Activated effector memory CD4-positive, alpha-beta T cell treated with anti-CD3 and anti-CD28 coated beads, Interleukin-2, amount 50 U/mL, for 16 hours (primary cell): ENCODE results near the gene SLC6A13.
"Not testable (repeated sequence)": the region's sequence is repeated elsewhere in the genome, so short reads cannot be mapped to it uniquely, and the experiment has no call there.

ENCODE experiments used
- DNase-seq: peaks from one replicate; pipeline ENCODE4 v3.0.0-alpha.2; 2020

The SLC6A13 gene

DNA sequence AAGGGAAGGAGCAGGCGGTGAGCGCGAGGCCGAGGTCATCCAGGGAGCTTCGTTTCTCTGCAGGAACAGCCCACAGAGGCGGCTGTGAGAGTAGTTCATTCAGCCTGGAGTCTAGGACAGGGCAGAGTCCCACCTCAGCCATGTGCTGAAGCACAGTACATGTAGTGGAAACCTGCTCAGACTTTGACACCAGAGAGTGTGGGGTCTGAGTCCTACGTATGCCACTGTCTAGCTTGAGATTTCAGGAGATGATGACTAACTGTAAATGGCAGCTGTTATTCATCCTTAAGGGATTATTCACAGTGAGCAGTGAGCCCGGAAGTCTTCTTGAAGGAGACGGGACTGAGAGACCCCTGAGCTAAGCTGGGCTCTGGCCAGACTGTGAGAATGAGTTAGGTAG, 938 bp upstream of the SLC6A13 start:
- no peak for DNase-seq

DNA sequence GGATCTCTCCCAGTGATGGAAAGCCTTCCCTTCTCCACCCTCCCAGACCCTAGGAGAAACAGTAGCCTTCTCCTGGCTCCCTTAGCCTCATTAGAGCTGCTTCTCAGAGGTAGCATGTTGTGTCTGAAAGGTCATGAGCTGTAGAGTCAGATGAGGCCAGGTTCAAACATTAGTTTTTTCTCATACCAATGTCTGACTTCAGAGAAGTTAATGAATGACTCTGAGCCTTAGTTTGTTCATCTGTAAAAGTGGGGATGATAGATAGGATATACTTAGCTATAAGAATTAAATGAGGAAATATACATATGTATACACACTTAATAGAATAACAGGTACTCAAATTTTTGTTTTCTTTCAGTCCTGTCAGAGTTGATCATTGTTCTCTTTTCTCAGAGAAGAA, 523 bp downstream of the SLC6A13 start:
- no peak for DNase-seq

DNA sequence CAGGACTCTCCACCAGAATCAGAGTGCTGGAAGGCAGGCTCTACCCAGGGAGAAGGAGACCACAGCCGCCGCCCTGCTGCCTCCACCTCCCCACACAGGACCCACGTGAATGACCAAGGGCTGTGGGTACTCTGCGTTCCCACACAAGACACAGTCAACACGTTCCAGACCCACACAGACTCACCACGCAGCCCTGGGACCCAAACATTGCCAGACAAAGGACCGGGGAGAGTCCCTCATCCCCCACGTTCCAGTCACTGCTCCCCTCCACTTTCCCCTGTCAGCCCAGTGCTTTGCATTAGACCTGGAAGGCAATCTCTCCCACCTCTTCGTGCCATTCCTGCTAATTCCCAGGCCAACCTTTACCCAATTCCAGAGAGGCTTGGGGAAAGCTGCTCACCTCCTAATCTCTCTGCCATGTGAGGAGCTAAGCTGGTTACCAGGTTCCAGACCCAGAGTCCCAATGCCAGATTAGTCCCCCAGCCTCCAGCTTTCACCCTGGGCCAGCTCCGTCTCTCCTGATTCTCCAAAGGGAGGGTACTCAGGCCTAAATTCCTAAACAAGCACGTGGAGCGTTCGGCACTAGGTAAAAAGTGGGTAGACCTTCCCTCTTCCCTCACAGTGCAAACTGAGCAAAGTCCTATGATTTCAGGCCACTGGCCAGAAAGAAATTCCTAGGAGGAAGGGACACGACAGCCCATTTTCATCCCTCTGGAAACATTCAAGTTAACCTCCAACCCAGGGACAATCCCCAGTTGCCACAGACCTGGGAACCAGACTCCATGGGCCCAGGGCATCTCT, 4.9 kb downstream of the SLC6A13 start:
- DNase-seq, result no peak

DNA sequence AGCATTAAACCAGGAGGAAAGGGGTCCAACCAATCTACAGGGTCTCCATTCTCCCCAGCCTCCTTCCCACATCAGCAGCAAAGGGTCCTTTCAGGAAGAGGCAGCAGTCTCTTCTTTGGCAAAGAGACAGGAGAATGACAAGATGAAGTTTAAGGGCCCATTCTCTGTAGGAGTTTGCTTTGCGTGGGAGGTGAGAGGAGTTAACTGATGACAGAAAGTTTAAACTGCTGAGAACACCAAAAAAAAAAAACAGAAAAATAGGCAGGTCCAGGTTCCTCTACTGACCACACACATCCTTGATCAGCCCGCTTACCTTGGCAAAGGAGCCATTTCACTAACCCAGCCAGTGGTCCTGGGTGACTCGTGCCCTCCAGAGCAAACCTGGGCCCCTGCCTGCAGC, 5.7 kb downstream of the SLC6A13 start:
- no peak for DNase-seq

GRCh38 chr12:256225-256624, 6.4 kb downstream of the SLC6A13 start:
- DNase-seq, result no peak

- no peak for DNase-seq
These were observed 7.7 kb downstream of the SLC6A13 start for GRCh38 chr12:254912-255311.

DNA sequence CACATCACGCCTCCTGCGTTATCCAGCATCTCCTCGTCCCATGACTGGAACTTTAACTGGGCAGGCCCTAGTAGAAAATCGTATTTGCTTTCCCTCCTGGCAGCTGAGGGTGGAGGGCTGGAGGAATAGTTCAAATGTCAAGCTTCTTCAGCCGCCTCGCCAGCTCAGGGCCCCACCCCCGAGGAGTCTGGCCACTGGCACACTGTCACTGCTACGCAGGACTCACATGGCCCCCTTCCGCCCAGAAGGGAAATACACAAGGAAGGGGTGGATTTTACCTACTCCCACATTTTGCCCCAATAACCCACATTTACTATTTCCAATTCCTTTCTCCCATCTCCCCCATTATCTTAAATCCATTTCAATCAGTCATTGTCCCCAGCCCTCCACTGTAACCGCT, 8.6 kb downstream of the SLC6A13 start:
- no peak for DNase-seq

DNA sequence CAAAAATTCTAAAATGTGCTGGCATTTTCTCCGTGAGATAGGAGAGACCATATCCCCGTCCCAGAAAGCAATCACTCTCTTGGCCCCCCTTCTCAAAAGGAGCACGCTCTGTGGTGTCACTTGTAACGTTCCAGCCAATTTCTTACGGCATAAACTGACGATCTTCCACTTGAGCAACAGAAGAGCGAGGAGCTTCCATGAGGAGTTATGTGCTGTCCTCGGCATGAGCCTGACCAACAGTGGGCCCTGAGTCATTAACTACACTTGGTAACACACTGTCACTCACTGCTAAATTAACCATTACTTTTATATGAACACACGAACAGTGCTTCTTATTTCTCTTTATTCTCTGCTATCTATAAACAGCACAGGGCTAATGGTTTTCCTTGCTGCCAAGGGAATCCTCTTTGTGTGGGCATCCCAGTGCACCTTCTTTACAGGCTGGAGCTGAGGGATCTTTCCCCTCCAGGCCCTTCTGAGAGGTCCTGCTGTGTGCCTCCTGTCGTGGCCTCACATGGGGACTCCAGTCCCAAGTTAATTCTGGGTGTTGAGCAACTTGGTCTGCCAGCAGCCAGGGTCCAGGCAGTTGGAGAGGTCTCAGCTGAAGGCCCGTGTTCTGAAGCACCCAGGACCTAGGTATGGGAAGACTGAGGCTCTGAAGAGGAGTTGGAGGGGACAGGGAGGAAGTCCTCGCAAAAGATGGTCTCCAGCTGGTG, 9.4 kb downstream of the SLC6A13 start:
- no peak for DNase-seq

DNA sequence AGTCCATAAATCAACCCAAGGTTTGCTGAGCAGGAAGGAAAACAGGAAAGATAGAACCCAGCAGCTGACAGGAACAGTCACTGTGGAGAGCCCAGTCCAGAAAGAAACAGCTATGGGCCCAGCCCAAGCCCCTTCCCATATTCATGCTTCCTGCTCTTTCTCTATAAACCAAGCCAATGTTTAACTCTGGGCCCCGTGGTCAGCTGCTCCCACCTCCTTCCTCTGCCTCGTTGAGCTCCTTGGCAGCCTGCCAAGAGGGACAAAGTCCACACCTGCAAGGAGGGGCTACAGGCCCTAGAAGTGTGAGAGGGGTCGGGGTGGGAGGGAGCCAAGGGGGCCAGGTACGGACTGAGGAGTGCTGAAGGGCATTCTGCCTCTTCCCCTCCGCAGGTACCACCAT, 10.0 kb downstream of the SLC6A13 start:
- DNase-seq, result no peak

DNA sequence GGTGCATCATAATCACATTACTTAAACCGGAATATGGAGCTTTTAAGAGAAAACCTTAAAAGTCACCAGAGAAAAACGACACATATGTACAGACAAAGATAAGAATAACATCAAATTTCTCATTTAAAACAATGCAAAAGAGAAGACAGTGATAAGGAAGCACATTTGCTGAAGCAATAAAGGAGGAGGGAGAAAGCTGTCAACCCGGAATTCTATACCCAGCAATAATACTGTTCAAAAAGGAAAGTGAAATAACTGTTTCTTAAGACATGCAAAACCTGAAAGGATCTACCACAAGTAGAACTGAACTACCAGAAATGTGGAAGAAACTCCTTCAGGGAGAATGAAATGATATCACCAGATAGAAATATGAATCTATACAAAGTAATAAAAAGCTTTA, 15.4 kb downstream of the SLC6A13 start:
- DNase-seq, result no peak

- no peak for DNase-seq
These were observed 19.3 kb downstream of the SLC6A13 start for GRCh38 chr12:243381-243780.

DNA sequence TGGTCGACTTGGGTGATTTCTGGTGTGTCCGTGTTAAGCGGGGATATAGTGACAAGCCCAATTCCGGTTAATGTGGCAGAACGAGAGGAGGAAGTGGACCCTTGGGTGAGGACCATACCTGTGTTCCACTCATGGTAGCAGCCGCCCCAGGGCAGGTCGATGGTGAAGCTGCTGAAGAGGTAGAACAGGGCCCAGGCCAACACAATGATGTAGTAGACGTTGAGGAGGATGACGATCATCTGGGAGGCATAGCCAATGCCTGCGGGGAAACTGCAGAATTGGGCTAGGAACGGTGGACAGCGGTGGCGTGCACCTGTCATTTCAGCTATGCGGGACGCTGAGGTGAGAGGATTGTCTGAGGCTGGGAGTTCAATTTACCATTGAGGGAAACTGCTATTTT, 20.1 kb downstream of the SLC6A13 start:
- DNase-seq, result no peak

DNA sequence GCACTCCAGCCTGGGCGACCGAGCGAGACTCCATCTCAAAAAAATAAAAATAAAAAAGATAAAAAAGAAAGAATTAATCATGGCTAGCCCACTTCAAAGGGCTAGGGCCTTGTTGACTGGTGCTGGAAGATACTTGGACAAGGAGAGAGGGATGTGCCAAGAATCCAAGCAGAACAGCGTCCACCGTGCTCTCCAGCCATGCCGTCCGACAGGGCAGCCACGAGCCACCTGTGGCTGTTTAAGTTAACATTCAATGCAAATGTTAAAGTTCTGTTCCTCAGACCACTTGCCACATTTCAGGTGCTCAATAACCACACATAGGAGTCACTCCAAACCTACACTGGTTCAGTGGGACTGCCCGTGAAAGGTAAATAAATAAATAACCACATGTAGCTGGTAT, 21.4 kb downstream of the SLC6A13 start:
- DNase-seq, result no peak

- DNase-seq, result no peak
These were observed 22.1 kb downstream of the SLC6A13 start for GRCh38 chr12:240566-240965.

DNA sequence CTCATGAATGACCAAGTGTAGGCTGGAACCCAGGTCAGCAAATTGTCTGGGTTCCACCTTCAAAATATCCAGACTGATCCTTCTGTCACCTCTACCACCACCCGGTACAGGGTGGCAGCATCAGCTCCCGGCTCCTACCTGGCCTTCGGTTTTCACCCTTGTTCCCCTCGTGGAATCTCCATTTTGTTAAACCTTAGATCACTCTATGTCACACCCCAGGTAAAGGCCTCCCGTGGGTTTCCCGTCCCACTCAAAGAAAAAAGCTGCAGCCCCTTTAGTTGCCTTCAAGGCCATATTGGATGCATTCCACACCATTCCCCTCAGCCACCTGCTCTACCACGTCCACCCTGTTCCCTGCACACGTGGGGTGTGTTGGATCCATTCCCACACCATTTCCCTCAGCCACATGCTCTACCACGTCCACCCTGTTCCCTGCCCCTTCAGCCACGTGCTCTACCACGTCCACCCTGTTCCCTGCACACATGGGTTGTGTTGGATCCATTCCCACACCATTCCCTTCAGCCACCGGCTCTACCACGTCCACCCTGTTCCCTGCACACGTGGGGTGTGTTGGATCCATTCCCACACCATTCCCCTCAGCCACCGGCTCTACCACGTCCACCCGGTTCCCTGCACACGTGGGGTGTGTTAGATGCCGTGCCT, 23.8 kb downstream of the SLC6A13 start:
- DNase-seq, result peak; percentile 27

- peak; percentile 9 for DNase-seq
These were observed 24.5 kb downstream of the SLC6A13 start for GRCh38 chr12:238116-238515.

DNA sequence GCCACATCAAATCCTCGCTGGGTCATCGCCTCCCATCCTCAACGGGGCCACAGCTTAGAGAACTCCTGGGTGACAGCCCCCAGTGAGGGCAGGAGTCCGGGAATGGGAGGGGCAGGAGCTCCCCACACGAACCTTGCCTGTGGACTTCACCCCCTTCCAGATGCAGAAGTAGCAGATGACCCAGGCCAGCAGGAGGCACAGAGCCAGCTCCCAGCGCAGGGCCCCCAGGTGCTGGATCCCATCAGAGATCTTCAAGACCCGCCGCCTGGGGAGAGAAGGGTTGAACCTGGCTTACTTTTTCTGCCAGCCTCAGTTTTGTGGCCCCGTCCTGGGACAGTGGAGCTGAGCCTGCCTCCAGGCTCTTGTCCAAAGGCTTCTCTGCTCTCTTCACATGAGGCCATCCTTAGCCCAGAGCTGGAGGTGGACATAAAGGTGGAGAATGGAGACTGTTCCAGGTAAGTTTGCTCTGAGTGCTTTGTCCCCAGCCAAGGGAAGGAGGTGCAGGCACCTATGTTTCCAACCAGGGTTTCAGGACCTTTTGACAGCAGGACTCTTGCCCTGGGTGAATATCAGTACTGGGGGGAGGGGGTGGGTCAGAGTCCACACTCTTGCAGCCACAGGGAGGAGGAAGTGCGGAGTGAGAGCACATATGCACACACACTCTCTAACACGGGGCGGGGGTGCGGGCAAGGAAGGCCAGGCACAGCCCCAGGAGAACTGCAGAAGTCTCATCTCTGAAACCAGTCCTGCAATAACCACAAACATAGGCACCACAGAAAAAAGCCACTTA, 25.4 kb downstream of the SLC6A13 start:
- DNase-seq, result peak; percentile 43

DNA sequence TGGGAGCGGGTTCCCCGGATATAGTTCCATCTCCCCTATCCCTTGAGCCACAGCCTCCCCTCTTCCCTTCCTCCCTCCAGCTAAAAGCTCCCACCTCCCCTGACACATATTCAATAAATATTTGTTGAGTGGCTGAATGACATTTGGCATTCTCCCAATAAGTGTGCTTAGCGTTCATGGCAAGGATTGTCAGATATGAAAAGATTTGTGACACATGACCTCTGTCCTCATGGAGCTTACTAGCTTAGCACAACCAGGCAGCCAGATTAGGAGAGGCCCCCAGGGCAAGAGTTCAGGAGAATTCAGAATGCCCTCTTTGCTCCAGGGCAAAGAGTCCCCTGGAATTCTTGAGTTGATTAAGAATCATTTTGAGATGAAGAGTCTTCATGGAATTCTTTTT, 26.2 kb downstream of the SLC6A13 start:
- no peak for DNase-seq

- not testable (repeated sequence) for DNase-seq
These were observed 26.7 kb downstream of the SLC6A13 start for GRCh38 chr12:235967-236366.

DNA sequence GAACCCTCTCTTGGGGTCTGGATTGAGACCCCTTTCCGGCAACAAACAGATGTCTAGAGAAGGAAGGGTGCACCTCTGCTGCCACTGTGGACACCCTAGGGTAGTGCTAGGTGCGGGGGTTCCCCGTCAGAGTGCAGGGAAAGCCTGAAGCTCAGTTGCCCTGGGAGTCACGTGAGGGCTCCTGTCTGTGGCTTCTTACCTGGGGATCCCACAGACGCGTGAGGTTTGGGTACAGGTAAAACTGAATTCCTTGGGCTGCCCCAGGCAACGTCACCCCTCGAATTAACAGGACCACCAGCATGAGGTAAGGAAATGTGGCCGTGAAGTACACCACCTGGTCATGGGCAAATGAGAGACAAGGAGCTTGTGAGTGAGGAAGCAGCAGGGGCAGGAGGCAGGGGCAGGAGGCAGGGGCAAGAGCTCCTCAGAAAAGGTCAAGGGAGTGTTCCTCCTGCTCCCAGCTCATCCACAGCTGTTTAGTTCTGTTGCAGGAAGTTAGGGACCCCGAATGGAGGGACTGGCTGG, 27.7 kb downstream of the SLC6A13 start:
- DNase-seq, result peak; percentile 38

DNA sequence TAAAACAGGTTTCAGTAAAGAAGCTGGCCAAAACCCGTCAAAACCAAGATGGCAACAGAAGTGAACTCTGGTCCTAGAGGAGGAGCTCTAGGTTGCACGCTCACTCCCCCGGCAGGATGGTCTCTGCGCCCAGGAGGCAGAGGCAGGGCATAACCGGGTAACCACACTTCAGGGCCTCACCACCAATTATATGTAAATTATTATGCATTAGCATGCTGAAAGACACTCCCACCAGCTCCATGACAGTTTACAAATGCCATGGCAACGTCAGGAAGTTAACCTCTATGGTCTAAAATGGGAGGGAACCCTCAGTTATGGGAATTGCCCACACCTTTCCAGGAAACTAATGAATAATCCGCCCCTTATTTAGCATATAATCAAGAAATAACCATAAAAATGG, 28.6 kb downstream of the SLC6A13 start:
- DNase-seq, result peak; percentile 44

GRCh38 chr12:233615-233968, 29.0 kb downstream of the SLC6A13 start:
- peak; percentile 16 for DNase-seq
